ENCODE results near the gene RAPGEF4. TPM values are rescaled to one million over a fixed set of nuclear protein-coding genes. Genes with fewer than 3 reads are reported as not detected.

The RAPGEF4 gene
- total RNA-seq, 1 experiment from 2014 or later, result 0.59 TPM

DNA sequence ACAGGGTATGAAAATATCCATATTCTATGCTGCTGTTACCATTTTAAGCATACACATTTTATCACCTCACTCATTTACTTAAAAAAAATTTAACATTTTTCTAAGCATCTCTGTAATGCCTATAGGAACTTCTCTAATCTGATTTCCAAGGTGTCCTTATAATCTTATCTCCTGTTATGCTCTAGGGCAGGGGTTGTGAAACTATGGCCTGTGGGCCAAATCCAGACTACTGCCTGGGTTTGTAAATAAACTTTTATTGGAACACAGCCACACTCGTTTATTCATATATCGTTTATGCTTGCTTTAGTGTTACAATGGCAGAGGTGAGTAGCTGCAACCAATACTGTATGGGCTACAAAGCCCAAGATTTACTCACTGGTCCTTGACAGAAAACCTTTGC, 151.6 kb downstream of the RAPGEF4 start:
- no peak for TF ChIP-seq ELF1 (IDR thresholded peaks at IDR 0.05; ENCODE audit: borderline replicate concordance, low read depth)
- TF ChIP-seq, protein P1, sequence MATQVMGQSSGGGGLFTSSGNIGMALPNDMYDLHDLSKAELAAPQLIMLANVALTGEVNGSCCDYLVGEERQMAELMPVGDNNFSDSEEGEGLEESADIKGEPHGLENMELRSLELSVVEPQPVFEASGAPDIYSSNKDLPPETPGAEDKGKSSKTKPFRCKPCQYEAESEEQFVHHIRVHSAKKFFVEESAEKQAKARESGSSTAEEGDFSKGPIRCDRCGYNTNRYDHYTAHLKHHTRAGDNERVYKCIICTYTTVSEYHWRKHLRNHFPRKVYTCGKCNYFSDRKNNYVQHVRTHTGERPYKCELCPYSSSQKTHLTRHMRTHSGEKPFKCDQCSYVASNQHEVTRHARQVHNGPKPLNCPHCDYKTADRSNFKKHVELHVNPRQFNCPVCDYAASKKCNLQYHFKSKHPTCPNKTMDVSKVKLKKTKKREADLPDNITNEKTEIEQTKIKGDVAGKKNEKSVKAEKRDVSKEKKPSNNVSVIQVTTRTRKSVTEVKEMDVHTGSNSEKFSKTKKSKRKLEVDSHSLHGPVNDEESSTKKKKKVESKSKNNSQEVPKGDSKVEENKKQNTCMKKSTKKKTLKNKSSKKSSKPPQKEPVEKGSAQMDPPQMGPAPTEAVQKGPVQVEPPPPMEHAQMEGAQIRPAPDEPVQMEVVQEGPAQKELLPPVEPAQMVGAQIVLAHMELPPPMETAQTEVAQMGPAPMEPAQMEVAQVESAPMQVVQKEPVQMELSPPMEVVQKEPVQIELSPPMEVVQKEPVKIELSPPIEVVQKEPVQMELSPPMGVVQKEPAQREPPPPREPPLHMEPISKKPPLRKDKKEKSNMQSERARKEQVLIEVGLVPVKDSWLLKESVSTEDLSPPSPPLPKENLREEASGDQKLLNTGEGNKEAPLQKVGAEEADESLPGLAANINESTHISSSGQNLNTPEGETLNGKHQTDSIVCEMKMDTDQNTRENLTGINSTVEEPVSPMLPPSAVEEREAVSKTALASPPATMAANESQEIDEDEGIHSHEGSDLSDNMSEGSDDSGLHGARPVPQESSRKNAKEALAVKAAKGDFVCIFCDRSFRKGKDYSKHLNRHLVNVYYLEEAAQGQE (IDR thresholded peaks at IDR 0.05; ENCODE audit: low read depth), result no peak
- TF ChIP-seq POLR2AphosphoS5 (IDR thresholded peaks at IDR 0.05; ENCODE audit: low read depth, low read length), result no peak
- TF ChIP-seq CBX3 (IDR thresholded peaks at IDR 0.05; ENCODE audit: low read depth), result no peak
- no peak for TF ChIP-seq ZNF274 (IDR thresholded peaks at IDR 0.05; ENCODE audit: low read depth, low read length)
- TF ChIP-seq, protein P2, sequence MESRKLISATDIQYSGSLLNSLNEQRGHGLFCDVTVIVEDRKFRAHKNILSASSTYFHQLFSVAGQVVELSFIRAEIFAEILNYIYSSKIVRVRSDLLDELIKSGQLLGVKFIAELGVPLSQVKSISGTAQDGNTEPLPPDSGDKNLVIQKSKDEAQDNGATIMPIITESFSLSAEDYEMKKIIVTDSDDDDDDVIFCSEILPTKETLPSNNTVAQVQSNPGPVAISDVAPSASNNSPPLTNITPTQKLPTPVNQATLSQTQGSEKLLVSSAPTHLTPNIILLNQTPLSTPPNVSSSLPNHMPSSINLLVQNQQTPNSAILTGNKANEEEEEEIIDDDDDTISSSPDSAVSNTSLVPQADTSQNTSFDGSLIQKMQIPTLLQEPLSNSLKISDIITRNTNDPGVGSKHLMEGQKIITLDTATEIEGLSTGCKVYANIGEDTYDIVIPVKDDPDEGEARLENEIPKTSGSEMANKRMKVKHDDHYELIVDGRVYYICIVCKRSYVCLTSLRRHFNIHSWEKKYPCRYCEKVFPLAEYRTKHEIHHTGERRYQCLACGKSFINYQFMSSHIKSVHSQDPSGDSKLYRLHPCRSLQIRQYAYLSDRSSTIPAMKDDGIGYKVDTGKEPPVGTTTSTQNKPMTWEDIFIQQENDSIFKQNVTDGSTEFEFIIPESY (IDR thresholded peaks at IDR 0.05; ENCODE audit: extremely low read depth, insufficient replicate concordance, low read length), result no peak
- TF ChIP-seq SP1 (IDR thresholded peaks at IDR 0.05; ENCODE audit: low read depth), result no peak
- no peak for TF ChIP-seq EGR1 (IDR thresholded peaks at IDR 0.05; ENCODE audit: low read depth)
- TF ChIP-seq FOSL1 (IDR thresholded peaks at IDR 0.05; ENCODE audit: low read depth), result no peak
- Histone ChIP-seq H3K9me2 (ENCODE audit: insufficient read depth) (no peaks in the 10 kb centered on the region), H3K27ac (ENCODE audit: low read depth, low read length) (no peak overlapping the region), H3K9ac (ENCODE audit: low read length) (no peak overlapping the region), H3K79me2 (ENCODE audit: insufficient read depth, low read length) (no peaks in the 10 kb centered on the region), H3K4me2 (ENCODE audit: low read length) (no peak overlapping the region), H3K27me3 (ENCODE audit: insufficient read depth, low read length) (peaks cover 20% of the 10 kb centered on the region; the same call in 1 of the 2 replicates), H2AFZ (ENCODE audit: low read depth, low read length, poor library complexity, severe bottlenecking) (no peak overlapping the region), H3K9me3 (ENCODE audit: control insufficient read depth in 1 of 2, insufficient read depth in 1 of 2, low read depth in 1 of 2, low read length in 2 of 2) (no peaks in the 10 kb centered on the region), H3K4me1 (ENCODE audit: control insufficient read depth in 1 of 2, insufficient read depth in 2 of 2, low read length in 2 of 2) (no peaks in the 10 kb centered on the region), H4K20me1 (ENCODE audit: insufficient read depth) (no peaks in the 10 kb centered on the region), H3K36me3 (ENCODE audit: control insufficient read depth in 1 of 2, insufficient read depth in 2 of 2, low read length in 2 of 2) (no peaks in the 10 kb centered on the region), H3K4me3 (replicated peaks in 1 of 2; ENCODE audit: low read depth in 1 of 2, low read length in 2 of 2) (no peak overlapping the region)
- CTCF ChIA-PET, result no interaction called here
- DNase-seq (ENCODE audit: low read depth, low spot score) (no peak), ATAC-seq (no peak)
- POLR2A ChIA-PET, result no interaction called here
- no TSS peak for BruUV-seq (replicated peaks)
- RAD21 ChIA-PET (ENCODE audit: low non-redundant PET in 1 of 2, low total read pairs in 2 of 2, uncharacterized antibody in 2 of 2, unreplicated experiment in 2 of 2), result no interaction called here
- intact Hi-C loops (cut with micrococcal nuclease), result no loop called here
